Ramos (cell line): Measurements from ENCODE around the gene COL17A1.

Experiments
- in situ Hi-C: fragments of 300-500 bp; cut with MboI; formaldehyde crosslinking; loops from one replicate; pipeline ENCODE4 v1.14.3; 2022; ENCODE audit warnings: low sequenced_read_pairs; ENCODE audit not compliant: unreplicated experiment

The COL17A1 gene

DNA sequence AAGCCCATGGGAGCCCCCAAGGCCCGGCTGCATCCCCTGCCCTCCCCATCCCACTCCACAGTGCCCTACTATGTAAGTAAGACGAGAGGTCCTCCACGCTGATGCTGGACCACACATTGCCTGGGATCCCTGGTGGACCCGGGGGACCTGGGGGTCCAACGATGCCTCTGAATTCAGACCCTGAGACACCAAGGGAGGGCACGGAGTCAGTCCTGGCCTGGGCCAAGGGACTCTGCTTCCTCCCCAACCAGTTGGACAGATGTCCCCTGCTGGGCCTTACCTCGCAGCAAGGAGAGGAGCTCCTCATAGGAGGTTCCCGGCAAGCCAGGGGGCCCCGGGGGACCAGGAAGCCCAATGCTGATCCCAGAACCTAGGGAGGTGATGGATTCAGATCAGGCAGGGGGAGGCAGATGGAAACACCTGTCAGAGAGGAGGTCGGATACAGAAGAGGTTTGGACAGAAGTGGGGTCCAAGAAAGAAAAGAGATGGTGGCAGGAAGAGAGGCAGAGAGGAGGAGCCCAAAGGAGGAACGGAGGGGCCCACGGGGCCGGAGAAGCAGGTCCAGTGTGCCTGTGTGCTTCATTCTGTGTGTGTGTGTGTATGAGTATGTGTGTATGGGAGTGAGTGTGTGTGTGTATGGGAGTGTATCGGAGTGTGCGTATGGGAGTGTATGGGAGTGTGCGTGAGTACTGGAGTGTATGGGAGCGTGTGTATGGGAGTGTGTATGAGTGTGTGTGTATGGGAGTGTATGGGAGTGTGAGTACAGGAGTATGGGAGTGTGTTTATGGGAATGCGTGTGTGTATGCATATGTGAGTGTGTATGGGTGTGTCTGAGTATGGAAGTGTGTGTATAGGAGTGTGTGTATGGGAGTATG is 50.2 kb downstream of the COL17A1 start:
- in situ Hi-C loops, result no loop called here

GRCh38 chr10:104034401-104035193 is 51.1 kb downstream of the COL17A1 start:
- in situ Hi-C loops, result no loop called here

- in situ Hi-C loops, result no loop called here
Measured at GRCh38 chr10:104033966-104034365, 51.7 kb downstream of the COL17A1 start.

GRCh38 chr10:104033401-104033930 is 52.2 kb downstream of the COL17A1 start:
- in situ Hi-C loops, result no loop called here

DNA sequence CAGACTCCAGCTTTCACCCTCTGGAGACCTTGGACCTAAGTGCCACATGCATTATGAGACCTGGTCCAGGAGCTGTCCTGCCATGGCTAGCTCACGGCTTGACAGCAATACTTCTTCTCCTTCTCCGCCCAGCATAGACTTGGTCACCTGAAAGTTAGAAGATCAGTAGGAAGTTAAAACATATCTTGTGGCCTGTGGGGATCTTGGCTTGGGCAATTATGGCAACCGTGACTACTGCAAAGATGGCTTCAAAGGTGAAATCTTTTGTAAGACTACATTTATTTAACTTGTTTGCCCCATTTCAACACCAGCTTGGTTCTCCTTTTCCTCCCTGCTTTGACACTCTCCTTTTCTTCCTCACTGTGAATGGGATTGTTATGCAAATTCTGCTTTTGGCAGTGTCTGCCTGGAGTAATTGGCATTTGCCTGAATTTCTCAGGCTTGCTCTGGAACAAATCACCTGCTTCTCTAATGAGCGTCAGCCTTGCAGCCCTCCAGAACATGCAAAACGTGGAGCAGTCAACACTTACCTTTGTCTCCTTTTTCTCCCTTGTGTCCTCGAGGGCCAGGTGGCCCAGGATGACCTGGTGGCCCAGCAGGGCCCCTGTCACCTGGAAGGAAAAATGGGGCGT is 53.4 kb downstream of the COL17A1 start:
- in situ Hi-C loops, result no loop called here

DNA sequence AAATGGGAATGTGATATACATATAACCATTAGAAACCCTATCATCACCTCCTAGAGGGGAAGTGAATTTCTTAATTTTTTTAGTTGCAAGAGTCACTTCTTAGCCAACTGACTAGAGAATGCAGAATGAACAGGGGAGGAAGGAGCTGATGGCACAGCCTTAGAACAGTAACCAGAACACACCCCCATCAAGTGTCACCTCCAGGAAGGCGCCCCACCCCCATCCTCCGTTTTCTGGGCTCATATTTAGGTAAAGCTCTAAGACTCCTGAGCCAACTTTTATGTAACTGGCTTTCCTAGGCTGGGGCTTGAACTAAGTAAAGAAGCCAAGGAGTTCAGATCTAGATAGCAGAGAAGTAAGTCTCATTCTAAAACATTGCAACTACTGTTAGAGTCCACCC is 54.0 kb downstream of the COL17A1 start:
- in situ Hi-C loops, result no loop called here

DNA sequence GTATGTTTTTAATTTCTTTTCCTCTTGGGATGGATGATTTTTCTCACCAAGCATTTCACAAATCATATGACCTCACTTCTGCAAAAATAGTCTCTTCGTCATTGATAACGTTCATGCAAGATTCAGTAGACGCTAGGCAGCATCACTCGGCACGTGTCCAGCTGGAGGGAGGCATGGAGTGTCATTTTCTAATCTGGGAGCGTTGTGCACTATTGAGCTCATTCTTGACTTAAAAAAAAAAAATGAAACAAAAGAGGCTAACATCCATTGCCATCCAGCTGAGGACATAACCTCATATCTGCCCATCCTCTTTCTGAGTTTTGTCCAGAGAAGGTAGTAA is 56.2 kb downstream of the COL17A1 start:
- in situ Hi-C loops, result no loop called here

DNA sequence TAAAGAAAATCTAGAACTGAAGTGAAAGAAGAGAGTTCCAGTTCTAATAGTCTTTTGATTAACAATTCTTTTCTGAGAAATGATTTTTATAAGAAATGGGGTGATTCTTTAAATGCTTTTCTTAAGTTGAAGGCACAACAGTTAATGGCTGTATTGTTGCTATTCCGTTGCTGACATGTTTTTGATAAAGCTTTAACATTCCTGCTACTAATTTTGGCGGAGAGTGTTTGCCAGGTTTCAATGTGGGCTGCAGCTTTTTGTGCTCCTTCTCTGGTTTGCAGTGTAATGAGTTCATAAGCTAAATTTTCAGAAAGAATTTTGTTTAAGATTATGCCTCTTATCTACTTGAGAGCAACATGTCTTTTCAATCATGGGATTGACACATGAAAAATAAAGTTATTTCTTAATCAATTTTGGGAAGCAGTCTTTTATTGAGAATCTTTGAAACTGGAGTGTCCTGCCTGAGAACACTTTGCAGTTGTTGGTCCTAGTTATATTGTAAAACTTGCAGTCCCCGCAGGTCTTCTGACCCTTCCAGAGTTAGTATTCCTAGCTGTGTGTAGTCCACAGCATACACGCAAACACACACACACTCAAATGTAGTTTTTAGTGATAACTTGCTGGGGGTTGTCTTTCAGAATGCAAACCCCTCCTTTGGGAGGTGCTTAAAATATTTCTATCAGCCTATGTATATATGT is 56.7 kb downstream of the COL17A1 start:
- in situ Hi-C loops, result no loop called here

GRCh38 chr10:104028146-104028545 is 57.5 kb downstream of the COL17A1 start:
- in situ Hi-C loops, result no loop called here

DNA sequence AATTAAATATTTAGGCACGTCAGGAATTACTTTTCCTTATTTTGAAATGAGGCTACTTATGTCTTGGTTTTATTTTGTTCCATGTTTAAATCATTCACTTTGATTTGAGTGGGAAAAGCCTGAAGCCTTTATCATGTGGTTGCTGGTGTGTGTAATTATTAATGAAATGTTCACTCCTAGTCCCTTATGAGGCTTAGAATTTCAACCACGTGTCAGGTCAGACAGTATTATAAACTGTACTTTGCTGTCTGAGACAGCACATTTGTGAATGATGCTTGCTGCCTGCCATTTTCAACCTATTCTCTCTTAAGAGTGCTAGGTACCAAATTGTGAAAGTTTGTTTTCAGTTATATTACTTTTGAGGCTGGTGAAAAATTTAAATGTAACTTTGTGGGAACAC is 58.9 kb downstream of the COL17A1 start:
- in situ Hi-C loops, result no loop called here

DNA sequence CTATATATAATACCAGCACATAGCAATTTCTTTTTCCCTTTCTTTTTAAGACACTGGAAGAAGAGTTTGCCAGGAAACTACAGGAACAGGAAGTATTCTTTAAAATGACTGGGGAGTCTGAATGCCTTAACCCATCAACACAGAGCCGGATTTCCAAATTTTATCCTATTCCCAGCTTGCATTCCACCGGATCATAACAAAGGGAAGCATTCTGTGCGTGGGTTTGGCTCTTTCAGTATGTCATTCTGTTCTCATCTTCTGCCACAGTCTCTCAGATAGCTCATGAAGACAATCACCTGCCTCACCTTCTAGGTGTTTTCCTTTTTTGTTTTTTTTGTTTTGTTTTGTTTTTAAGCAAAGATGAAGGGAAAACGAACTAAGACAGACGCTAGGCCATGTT is 60.2 kb downstream of the COL17A1 start:
- in situ Hi-C loops, result no loop called here

GRCh38 chr10:104022026-104022425 is 63.7 kb downstream of the COL17A1 start:
- in situ Hi-C loops, result no loop called here

DNA sequence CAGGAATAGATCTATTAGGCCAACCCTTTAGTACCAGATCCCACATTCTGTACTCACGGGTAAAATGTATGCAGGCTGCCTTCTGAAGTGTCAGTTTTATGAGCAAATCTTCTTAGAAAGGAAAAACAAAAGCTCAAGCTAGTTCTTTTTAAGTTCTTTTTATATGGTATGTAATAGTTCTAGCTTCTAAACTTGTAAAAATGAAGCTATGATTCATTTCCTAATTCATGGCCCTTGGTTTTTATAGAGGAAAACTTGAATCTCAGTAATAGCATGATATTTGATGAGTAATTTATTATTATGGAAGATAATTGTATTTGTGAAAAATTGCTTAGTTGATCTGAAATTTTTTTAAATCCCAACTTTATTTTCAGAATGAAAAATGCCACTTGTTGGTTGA is 64.4 kb downstream of the COL17A1 start:
- in situ Hi-C loops, result no loop called here

DNA sequence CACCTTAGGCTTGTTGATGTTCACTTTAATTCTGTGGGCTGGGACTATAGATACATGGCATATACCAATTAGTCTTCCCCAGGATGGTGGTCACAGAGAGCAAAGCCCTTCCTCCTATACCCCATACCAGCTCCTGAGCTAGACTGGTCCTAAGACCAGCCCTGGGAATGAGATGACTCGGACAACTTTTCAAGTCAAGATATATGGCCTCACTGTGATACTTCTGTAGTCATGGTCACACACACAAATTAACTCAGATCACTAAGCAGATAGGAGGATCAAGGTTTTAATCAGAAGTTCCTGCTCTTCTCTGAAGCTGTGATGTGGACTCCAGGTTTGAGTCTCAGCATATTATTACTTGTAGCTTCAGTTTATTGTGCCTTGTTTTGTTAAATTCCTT is 65.7 kb downstream of the COL17A1 start:
- in situ Hi-C loops, result no loop called here

DNA sequence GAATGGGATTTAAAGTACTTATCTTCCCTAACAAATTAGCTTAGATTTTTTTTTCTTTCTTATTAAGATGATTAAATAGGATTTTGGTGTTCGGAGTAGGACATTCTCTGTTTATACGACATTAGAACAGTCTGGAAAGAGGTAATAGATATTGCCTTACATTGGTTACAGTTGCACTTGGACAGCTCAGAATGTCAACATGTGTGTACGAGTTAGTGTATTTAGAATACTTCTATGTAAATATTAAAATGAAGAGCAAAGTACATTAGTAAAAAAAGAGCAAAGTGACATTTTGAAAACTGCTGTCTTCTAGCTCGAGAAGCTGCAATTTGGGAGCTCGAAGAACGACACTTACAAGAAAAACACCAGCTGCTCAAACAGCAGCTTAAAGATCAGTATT is 67.2 kb downstream of the COL17A1 start:
- in situ Hi-C loops, result no loop called here

DNA sequence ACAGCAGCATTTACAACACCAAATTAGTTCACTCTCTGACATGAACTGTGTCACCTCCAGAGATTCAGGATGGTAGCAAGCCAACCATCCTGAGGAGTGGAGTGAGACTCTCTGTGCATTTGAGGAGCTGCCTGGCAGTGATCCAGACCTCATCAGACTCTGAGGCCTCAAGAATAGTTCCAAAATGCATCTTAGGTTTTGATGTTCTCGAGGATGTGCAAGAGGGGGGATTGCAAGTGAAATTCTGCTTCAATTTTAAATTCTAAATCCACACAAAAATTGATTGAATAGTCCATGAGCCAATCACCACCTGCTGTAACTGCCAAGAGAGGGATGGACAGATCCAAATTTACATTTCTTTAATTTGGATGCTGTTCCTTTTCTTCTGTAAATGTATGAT is 69.0 kb downstream of the COL17A1 start:
- in situ Hi-C loops, result no loop called here

DNA sequence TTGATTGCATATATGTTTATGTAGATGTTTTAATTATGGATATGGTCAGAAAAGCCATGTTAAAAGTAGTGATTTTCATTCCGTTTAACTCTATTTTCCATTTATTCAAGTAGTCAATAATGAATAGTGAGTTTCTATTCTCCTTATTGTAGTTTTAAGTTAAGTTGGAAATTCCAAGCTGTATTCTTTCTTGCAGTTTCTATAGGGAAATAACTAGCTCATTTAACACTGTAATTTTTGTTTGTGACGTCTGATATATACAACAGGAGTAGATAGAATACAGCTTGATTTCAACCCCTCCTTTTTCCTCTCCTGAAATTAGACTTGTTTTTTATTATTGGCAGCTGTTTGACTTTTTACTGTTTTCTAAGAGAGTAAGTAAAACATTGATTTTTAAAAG is 71.5 kb downstream of the COL17A1 start:
- in situ Hi-C loops, result no loop called here

GRCh38 chr10:104013489-104013888 is 72.2 kb downstream of the COL17A1 start:
- in situ Hi-C loops, result no loop called here

GRCh38 chr10:104011904-104012303 is 73.8 kb downstream of the COL17A1 start:
- in situ Hi-C loops, result no loop called here

GRCh38 chr10:104005172-104005863 is 80.4 kb downstream of the COL17A1 start:
- in situ Hi-C loops, result no loop called here
